HG02798 (cell line): ENCODE measurements around the gene SLFN14.
"Not testable (repeated sequence)": the region's sequence is repeated elsewhere in the genome, so short reads cannot be mapped to it uniquely, and the experiment has no call there.

Experiments used
- ATAC-seq: cut with Tn5 transposase; IDR thresholded peaks from one replicate; pipeline ENCODE4 v1.9.1; 2021; ENCODE audit warnings: mild to moderate bottlenecking; ENCODE audit not compliant: unreplicated experiment, poor library complexity

SLFN14 gene

GRCh38 chr17:35529326-35529725 lies 31.3 kb downstream of the SLFN14 start:
- ATAC-seq: not testable (repeated sequence)

GRCh38 chr17:35523296-35523695 lies 37.3 kb downstream of the SLFN14 start:
- ATAC-seq: no peak

- not testable (repeated sequence) for ATAC-seq
These were observed 38.9 kb downstream of the SLFN14 start for GRCh38 chr17:35521654-35522256.

GRCh38 chr17:35521150-35521549 lies 39.5 kb downstream of the SLFN14 start:
- no peak for ATAC-seq

GRCh38 chr17:35519906-35520442 lies 40.6 kb downstream of the SLFN14 start:
- ATAC-seq: no peak

GRCh38 chr17:35519439-35519838 lies 41.2 kb downstream of the SLFN14 start:
- ATAC-seq: no peak

GRCh38 chr17:35518431-35518830 lies 42.2 kb downstream of the SLFN14 start:
- not testable (repeated sequence) for ATAC-seq

GRCh38 chr17:35515027-35515426 lies 45.6 kb downstream of the SLFN14 start:
- ATAC-seq: no peak

GRCh38 chr17:35514564-35514963 lies 46.1 kb downstream of the SLFN14 start:
- no peak for ATAC-seq
